ENCODE measurements around the gene PKD2.

Gene PKD2

DNA sequence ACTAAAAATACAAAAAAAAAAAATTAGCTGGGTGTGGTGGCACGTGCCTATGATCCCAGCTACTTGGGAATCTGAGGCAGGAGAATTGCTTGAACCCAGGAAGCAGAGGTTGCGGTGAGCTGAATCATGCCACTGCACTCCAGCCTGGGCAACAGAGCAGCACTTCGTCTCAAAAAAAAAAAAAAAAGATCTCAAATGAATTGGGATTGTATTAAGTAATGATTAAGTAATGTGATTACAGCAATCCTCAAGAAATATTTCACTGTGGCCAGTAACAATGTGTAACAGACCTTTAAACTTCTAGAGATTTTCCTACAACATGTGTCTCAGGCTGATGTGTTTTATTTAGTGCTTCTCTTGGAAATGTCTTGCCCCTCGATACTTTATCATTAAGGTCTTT, 46.8 kb downstream of the PKD2 start:
- DNase-seq: peak; percentile 2
- in situ Hi-C loops (cut with HindIII; ENCODE audit: low pct_ligation_motif_present, low pct_unique_long_range_greater_than_20kb, low sequenced_read_pairs): no loop called here

DNA sequence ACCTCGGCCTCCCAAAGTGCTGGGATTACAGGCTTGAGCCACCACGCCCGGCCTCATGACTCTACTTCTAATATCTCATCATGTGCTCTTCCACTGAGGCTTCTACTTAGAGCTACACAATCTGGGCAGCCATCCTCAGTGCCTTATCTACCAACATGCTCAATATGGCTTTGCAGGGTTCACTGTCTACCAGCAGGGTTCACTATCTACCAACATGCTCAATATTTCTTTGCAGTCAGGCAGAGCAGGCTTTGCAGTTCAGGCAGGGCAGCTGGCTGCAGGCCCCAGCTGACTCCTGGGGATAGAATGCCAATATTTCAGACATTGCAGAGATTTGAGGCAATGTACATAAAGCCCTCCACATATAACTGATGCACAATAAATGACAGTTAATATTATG, 47.5 kb downstream of the PKD2 start:
- DNase-seq: peak; percentile 47

DNA sequence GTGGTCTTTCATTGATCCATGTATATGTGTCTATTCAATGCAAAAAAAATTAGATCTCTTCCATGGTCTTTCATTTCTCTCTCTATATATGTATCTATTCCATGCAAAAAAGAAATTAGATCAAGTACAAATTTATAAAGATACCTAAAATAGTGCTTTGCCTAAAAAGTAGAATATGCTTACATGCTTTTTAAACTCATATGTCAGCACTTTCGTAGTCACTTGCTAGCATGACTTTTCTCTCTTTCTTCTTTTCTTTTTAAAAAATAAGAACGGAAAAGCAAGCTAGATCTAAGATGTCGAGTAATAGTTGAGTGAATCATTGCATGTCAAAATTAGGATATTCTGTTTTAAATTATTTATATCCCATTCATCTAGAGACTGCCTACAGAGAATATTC, 50.9 kb downstream of the PKD2 start:
- in situ Hi-C loops (cut with HindIII; ENCODE audit: low pct_ligation_motif_present, low pct_unique_long_range_greater_than_20kb, low sequenced_read_pairs): no loop called here
- DNase-seq: no peak

More for the DNA sequence above, 47.5 kb downstream of the PKD2 start:
- in situ Hi-C loops (cut with HindIII; ENCODE audit: low pct_ligation_motif_present, low pct_unique_long_range_greater_than_20kb, low sequenced_read_pairs): no loop called here

DNA sequence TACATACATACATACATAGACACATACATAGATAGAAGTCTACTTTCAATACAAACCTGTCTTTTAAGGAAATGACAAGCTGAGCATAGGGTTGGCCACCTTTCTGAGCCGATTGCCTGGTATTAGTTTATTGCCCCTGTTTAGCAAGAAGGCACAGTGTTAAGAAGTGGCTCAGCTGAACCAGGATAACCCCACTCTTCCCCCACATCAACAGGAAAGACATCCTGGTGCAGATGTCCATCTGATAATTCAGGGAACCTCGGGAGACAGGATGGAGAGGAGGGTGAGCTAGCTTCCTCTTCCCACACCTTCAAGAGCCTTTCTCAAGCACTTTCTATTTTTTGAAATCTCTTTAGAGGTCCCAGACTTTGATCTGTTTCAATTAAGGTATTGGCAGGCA, 52.3 kb downstream of the PKD2 start:
- in situ Hi-C loops (cut with HindIII; ENCODE audit: low pct_ligation_motif_present, low pct_unique_long_range_greater_than_20kb, low sequenced_read_pairs): no loop called here
- no peak for DNase-seq

DNA sequence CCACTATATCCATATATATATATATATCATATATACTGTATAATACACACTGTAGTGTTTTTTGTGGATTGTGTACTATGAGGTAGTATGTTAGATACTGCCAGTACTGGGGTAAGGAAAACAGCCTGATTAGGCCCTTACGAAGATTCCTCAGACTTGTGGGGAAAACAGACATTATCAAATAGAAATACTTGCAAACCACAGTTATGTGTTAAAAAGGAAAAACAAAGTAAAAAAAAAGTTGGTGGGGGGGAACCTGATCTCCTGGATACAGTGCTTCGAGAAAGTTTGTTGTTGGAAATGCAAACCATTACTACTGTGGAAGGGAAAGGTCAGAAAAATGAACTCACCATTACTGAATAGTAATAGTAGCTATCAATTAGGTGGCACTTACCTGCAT, 53.0 kb downstream of the PKD2 start:
- in situ Hi-C loops (cut with HindIII; ENCODE audit: low pct_ligation_motif_present, low pct_unique_long_range_greater_than_20kb, low sequenced_read_pairs): no loop called here
- DNase-seq: no peak

DNA sequence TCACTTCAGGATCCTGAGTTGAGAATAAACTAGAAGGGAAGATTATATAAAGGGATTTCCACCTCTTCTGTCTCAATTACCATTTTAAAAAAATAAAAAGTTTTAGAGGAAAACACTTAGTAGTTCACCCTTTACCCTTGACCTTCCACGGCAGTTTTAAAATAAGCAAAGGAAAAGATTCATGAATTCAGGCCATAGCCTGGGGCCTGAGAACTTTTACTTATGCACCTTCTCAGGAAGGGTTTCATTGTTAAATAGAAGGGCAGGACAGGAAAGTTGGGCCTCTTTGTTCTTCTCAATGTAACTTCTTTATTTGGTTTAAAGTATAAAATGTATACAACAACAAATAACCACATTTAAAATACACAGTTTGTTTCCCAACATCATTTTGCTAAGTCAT, 54.9 kb downstream of the PKD2 start:
- in situ Hi-C loops (cut with HindIII; ENCODE audit: low pct_ligation_motif_present, low pct_unique_long_range_greater_than_20kb, low sequenced_read_pairs): no loop called here

DNA sequence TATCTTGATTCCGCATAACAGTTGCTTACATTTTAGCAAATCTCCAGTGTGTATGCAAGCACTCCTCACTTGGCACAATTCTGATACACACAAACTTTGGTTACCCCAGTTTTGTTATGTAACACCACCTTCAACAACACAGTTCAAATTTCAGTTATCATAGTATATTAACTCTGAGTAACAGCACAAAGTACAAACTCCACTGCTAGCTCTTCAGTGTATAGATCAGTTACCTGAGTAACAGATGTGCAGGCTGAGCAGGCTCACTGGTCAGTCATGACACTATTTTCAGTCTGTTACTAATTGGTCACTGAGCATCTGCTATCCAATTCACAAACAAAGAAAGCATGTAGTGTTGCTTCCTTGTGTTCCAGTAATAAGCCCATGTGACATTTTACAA, 55.4 kb downstream of the PKD2 start:
- no peak for DNase-seq
- in situ Hi-C loops (cut with HindIII; ENCODE audit: low pct_ligation_motif_present, low pct_unique_long_range_greater_than_20kb, low sequenced_read_pairs): no loop called here

More for the DNA sequence above, 54.9 kb downstream of the PKD2 start:
- no peak for DNase-seq

DNA sequence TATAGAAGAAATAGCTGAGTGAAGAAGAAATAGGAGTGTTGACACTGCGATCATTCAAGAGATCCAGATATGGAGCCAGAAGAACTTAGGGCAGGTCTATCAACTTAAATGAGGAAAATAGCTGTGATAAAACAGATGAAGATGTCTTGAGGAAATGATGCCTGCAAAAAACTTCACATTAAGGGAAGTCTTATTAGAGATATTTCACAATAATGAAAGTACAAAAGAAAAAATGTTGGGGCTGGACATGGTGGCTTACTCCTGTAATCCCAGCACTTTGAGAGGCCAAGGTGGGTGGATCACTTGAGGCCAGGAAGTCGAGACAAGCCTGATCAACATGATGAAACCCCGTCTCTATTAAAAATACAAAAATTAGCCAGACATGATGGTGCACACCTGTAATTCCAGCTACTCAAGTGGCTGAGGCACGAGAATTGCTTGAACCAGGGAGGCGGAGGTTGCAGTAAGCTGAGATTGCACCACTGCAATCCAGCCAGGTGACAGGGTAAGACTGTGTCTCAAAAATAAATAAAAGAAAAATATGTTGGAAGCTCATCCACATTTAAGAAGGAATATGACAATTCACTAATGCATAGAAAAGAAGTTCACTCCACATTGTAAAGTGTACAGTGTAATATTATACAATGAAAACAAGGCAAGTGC, 56.3 kb downstream of the PKD2 start:
- in situ Hi-C loops (cut with HindIII; ENCODE audit: low pct_ligation_motif_present, low pct_unique_long_range_greater_than_20kb, low sequenced_read_pairs): no loop called here

DNA sequence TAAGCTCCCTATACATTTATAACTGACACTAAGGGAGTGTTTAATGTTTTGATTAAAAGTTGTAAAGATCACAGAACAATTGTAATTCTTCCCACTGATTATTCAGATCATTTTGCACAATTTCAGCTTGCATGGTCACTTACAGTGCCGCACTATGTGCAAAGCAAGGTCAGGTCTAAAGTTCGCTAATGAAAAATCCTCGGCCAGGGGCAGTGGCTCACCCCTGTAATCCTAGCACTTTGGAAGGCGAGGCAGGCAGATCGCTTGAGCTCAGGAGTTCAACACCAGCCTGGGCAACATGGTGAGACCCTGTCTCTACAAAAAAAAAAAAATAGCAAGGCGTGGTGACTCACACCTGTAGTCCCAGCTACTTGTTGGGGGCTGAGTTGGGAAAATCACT, 57.0 kb downstream of the PKD2 start:
- DNase-seq: no peak
- in situ Hi-C loops (cut with HindIII; ENCODE audit: low pct_ligation_motif_present, low pct_unique_long_range_greater_than_20kb, low sequenced_read_pairs): no loop called here

More for the DNA sequence above, 56.3 kb downstream of the PKD2 start:
- DNase-seq: no peak

DNA sequence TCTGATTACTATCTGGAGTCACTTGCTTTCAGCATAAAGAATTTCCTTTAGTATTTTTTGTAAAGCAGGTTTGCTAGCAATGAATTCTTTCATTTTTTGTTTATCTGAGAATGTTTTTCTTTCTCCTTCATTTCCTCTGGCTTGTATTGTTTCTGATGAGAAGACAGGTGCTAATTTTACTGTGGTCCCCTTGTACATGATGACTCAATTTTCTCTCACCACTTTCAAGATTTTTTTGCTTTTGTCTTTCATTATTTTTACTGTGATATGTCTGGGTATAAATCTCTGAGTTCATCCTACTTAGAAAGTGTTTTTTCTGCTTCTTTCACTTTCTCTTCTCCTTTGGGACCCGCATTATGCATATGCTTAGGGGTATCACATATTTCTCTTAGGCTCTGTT, 62.6 kb downstream of the PKD2 start:
- in situ Hi-C loops (cut with HindIII; ENCODE audit: low pct_ligation_motif_present, low pct_unique_long_range_greater_than_20kb, low sequenced_read_pairs): no loop called here
- DNase-seq: no peak

DNA sequence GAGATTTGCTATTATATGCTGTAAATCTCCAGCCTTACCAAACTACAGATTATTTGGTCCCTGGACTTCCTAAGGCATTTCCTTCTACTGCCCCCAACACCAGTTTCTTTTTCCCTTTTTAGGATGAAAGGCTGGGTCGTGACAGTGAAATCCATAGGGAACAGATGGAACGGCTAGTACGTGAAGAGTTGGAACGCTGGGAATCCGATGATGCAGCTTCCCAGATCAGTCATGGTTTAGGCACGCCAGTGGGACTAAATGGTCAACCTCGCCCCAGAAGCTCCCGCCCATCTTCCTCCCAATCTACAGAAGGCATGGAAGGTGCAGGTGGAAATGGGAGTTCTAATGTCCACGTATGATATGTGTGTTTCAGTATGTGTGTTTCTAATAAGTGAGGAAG, 67.9 kb downstream of the PKD2 start:
- no peak for DNase-seq
- in situ Hi-C loops (cut with HindIII; ENCODE audit: low pct_ligation_motif_present, low pct_unique_long_range_greater_than_20kb, low sequenced_read_pairs): no loop called here

DNA sequence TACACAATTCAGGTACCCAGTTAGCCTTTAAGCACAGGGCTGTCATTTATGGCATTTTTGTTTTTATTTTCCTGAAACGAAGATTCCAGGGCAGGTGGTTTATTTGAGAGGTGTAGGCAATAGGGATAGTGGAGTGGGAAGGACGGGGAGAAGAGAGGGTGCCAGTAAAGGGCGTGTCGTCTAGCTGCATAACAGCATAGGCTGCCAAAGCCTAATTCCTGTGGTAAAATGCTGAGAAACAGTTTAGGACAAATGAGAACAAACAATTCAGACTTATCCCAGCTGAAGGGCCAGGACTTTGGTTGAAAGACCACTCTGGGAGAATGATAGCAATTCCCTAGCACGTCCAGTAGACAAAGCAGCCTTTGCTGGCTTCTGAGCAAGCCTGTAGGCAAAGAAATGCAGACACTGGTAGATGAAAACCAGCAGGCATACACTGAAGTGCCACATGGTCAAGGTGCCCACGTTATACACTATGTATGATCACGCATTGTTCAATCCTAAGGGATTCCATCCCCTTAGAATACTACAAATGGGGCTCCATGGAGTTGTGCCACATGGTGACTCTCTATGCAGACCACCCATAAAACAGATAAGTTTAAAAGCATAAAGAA, 70.6 kb downstream of the PKD2 start:
- in situ Hi-C loops (cut with HindIII; ENCODE audit: low pct_ligation_motif_present, low pct_unique_long_range_greater_than_20kb, low sequenced_read_pairs): no loop called here

DNA sequence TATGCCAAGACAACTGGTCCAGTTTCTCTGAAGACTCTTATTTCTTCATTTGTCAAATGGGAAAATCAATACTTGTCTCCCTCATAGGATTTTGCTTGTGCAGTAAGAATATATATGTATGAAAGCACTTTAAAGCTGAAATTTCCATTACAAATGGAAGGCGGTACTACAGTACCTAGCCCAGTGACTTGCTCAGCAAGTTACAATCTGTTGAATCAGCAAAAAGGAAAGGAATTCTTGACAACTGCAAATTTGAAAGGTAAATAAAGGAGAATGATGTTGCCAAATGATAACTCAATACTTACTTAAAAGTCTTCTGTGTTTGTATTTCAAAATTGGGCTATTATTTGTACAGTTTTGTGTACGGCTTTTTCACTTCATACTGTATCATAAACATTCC, 71.1 kb downstream of the PKD2 start:
- in situ Hi-C loops (cut with HindIII; ENCODE audit: low pct_ligation_motif_present, low pct_unique_long_range_greater_than_20kb, low sequenced_read_pairs): no loop called here

More for the DNA sequence above, 70.6 kb downstream of the PKD2 start:
- DNase-seq: no peak

DNA sequence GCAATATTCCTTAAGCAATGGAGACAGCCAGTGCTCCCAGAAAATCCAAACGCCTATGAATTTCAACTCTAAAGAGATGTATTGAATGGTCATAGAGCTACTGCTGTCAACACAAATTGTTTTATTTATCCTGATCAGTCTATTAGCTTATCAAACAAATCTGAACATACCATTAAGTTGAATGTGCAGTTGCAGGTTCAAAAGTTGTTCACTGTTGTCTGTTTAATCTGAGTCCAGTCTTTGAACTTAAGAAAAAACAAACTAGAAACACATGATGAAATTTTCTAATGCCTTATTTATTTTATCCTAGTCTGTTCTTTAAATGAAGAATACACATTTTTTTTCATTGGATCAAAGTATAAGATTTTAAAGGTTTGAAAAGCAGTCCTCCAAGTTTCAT, 73.2 kb downstream of the PKD2 start:
- DNase-seq: no peak
- in situ Hi-C loops (cut with HindIII; ENCODE audit: low pct_ligation_motif_present, low pct_unique_long_range_greater_than_20kb, low sequenced_read_pairs): no loop called here

More for the DNA sequence above, 71.1 kb downstream of the PKD2 start:
- DNase-seq: no peak

DNA sequence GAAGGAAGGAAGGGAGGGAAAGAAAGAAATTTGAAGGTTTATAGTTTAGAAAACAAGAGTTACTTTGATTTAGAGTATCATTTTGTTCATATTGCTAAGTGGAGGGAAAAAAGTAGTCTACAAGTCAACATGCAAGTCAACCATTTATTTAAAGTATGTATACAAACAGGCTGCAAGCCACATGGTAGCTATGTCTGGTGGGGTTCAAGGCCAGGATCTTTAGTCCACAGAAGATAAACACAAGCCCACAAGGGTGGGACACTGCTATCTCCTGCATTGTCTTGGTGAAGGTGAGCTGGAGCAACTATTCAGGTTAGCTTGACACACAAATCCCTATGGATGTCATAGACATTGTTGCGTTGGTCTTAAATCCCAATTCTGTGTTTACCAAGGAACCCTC, 79.6 kb downstream of the PKD2 start:
- in situ Hi-C loops (cut with HindIII; ENCODE audit: low pct_ligation_motif_present, low pct_unique_long_range_greater_than_20kb, low sequenced_read_pairs): no loop called here
- no peak for DNase-seq

DNA sequence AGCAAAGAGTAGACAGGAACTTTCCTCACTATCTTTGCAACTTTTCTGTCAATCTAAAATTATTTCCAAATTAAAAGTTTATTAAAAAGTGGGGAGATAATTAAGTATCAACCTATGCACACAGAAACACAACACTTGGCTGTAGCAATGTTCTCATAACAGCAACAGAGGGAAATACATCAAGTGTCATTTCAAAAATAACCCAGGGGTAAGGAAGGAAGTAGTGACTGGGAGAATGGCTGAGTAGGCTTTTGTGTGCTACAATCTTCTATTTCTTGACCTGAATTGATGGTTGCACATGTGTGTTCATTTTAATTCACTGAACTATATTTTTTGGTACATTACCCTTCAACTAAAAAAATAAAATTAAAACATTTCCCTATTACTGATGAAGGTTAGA, 83.5 kb downstream of the PKD2 start:
- DNase-seq: no peak
- in situ Hi-C loops (cut with HindIII; ENCODE audit: low pct_ligation_motif_present, low pct_unique_long_range_greater_than_20kb, low sequenced_read_pairs): no loop called here

DNA sequence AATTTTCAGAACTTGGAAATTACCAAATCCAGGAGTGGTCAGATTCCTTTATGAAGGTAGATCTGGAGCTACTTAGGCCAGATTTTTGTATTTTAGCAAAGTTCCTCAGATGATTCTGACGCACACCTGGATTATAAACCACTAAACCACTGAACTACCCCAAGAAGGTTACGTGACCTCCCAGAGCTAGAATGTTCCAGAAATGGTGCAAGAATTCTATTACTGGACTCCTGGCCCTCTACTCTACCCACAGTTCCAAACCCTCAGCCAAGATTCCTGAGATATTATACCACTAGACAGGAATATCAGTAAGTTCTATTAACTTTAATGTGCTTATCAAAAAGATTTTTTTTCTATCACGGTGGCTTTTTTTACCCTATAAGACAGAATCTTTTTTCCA, 83.9 kb downstream of the PKD2 start:
- in situ Hi-C loops (cut with HindIII; ENCODE audit: low pct_ligation_motif_present, low pct_unique_long_range_greater_than_20kb, low sequenced_read_pairs): no loop called here
- no peak for DNase-seq

DNA sequence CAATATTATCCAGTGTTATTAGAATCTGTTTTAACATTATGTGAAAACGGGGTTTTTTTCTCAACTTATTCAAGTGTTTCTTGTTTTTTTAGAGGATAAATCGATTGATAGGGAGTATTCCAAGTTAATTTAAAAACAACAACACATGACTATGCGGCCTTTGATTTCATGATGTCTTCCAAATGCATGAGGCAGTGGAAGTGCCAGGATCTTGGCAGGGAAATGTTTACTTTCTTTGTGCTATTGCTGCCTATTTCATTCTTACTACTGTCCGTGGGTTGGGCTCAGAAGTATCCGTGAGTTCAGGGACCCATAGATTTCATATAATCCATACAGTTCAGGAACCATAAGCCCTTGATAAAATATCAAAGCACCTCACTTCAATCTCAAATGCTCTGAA, 86.4 kb downstream of the PKD2 start:
- DNase-seq: no peak
- in situ Hi-C loops (cut with HindIII; ENCODE audit: low pct_ligation_motif_present, low pct_unique_long_range_greater_than_20kb, low sequenced_read_pairs): no loop called here

DNA sequence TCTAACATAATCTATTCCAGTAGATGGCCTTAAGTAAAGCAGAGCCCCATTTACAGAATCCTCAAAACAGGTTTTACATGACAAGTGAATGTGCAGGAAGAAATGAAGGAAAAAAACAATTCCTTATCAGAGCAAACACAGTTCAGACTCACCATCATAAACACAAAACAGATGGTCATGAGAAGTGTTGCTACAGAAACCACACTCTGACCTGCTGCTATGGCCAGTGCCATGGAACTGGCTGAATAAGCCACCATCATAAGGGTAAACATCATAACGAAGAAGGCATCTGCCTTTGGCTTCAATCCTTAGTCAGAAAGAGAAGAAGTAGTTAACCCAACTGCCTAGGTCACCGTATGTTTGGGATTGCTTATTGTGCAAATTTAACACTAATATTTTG, 89.9 kb downstream of the PKD2 start:
- in situ Hi-C loops (cut with HindIII; ENCODE audit: low pct_ligation_motif_present, low pct_unique_long_range_greater_than_20kb, low sequenced_read_pairs): no loop called here
- no peak for DNase-seq

DNA sequence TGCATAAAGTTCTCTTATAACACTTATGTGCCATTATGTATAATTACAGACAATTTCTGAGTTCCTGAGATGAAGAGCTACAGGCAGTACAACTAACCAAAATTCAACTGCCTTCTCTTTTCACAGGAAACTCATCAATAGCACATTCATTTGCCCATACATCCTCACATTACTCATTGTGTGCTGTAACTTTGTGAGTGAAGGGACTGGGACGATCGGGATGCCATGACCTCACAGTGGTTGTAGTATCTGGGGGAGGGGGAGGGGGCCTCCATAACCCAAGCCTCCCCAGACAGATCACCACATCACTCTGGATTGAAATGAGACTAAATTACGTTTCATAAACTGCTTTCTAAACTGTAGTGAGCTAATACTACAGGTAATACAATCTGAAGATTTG, 90.3 kb downstream of the PKD2 start:
- in situ Hi-C loops (cut with HindIII; ENCODE audit: low pct_ligation_motif_present, low pct_unique_long_range_greater_than_20kb, low sequenced_read_pairs): no loop called here
- DNase-seq: no peak

Data from ACHN (cell line).